Breast epithelium (tissue), 4 donors: ENCODE results near the gene SPATA6. TPM values are rescaled to one million over a fixed set of nuclear protein-coding genes. Genes with fewer than 3 reads are reported as not detected.
"Not testable (repeated sequence)": the region's sequence is repeated elsewhere in the genome, so short reads cannot be mapped to it uniquely, and the experiment has no call there.

ENCODE experiments used
- DNase-seq, 2 donors: peaks; one replicate each; pipeline ENCODE4 v3.0.0-alpha.2; 2019; ENCODE audit warnings: low spot score in 2 of 2
- H3K27ac ChIP-seq, 2 donors: fragments of 200-600 bp; sonication (generic) in 1 of 2; one replicate each; pipeline ENCODE4 v1.5.1; 2016 to 2019; ENCODE audit warnings: mild to moderate bottlenecking in 1 of 2
- H3K27me3 ChIP-seq, 2 donors: fragments of 200-600 bp; sonication (generic) in 1 of 2; one replicate each; pipeline versions ENCODE4 v1.5.1 to v1.6.0; 2017 to 2019; ENCODE audit warnings: control low read depth in 1 of 2, mild to moderate bottlenecking in 1 of 2
- H3K36me3 ChIP-seq: fragments of 200-600 bp; one replicate; pipeline ENCODE4 v1.5.1; 2019
- H3K4me1 ChIP-seq, 2 donors: fragments of 200-600 bp; sonication (generic); one replicate each; pipeline ENCODE4 v1.5.1; 2016 to 2019; ENCODE audit warnings: control low read depth in 1 of 2
- H3K4me3 ChIP-seq, 3 donors: fragments of 200-600 bp; sonication (generic); 1 replicate in 2 of 3; 2 replicates in 1 of 3; pipeline ENCODE4 v1.5.1; 2016 to 2019; ENCODE audit warnings: mild to moderate bottlenecking in 3 of 3, moderate library complexity in 2 of 3
- H3K9me3 ChIP-seq, 2 donors: fragments of 200-600 bp; sonication (generic) in 1 of 2; one replicate each; pipeline ENCODE4 v1.5.1; 2016 to 2019; ENCODE audit warnings: control low read depth in 1 of 2
- POLR2A ChIP-seq: fragments of 450-650 bp; IDR thresholded peaks from one replicate; pipeline ENCODE4 v1.6.1; 2016; ENCODE audit warnings: antibody characterized with exemption, mild to moderate bottlenecking, moderate library complexity
- POLR2AphosphoS5 ChIP-seq, 3 donors: sonication (generic); formaldehyde crosslinking; IDR thresholded peaks; one replicate each; pipeline ENCODE4 v1.6.1; 2017; ENCODE audit warnings: antibody characterized with exemption in 3 of 3
- intact Hi-C: fragments of 100-400 bp; cut with DNase I; formaldehyde crosslinking; loops from one replicate; pipeline ENCODE4 v1.15.1; 2023; ENCODE audit warnings: low total_unique reads
- total RNA-seq, 3 donors: library from RNA; depleted of rRNA; stranded (reverse); fragments of >200 nt; gene quantifications; one replicate each; pipeline ENCODE4 v1.1.0, GENCODE V29; 2016
- TF ChIP-seq, protein P1 (sequence below), 3 donors: fragments of 450-650 bp; IDR thresholded peaks; one replicate each; pipeline ENCODE4 v1.5.1; 2016 to 2017; ENCODE audit warnings: antibody characterized with exemption in 3 of 3, mild to moderate bottlenecking in 3 of 3, moderate library complexity in 3 of 3

The SPATA6 gene
- total RNA-seq, 3 donors from 2014 or later = 25.6 to 43.3 (median 34.7) TPM

DNA sequence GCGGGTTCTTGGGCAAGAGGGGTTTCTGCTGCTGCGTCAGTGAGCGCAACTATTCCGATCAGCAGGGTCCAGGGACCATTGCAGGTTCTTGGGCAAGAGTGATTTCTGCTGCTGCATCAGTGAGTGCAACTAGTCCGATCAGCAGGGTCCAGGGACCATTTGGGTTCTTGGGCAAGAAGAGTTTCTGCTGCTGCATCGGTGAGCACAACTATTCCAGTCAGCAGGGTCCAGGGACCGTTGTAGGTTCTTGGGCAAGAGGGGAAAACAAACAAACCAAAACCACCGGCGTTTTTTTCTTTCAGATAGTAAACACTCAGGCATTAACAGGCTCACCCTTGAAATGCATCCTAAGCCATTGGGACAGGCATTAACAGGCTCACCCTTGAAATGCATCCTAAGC is 32.6 kb downstream of the SPATA6 start:
- Histone ChIP-seq H3K9me3 (peaks cover 6 to 16% of the 10 kb centered on the region in 2 donors), H3K4me3 (no peak overlapping the region), H3K27me3 (no peaks in the 10 kb centered on the region), H3K27ac (no peak overlapping the region), H3K36me3 (no peaks in the 10 kb centered on the region), H3K4me1 (no peaks in the 10 kb centered on the region)
- intact Hi-C loops = no loop called here
- TF ChIP-seq POLR2A (no peak), POLR2AphosphoS5 (IDR thresholded peaks at IDR 0.05) (no peak)
- TF ChIP-seq, protein P1, sequence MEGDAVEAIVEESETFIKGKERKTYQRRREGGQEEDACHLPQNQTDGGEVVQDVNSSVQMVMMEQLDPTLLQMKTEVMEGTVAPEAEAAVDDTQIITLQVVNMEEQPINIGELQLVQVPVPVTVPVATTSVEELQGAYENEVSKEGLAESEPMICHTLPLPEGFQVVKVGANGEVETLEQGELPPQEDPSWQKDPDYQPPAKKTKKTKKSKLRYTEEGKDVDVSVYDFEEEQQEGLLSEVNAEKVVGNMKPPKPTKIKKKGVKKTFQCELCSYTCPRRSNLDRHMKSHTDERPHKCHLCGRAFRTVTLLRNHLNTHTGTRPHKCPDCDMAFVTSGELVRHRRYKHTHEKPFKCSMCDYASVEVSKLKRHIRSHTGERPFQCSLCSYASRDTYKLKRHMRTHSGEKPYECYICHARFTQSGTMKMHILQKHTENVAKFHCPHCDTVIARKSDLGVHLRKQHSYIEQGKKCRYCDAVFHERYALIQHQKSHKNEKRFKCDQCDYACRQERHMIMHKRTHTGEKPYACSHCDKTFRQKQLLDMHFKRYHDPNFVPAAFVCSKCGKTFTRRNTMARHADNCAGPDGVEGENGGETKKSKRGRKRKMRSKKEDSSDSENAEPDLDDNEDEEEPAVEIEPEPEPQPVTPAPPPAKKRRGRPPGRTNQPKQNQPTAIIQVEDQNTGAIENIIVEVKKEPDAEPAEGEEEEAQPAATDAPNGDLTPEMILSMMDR (IDR thresholded peaks at IDR 0.05) = no peak
- DNase-seq = no peak

DNA sequence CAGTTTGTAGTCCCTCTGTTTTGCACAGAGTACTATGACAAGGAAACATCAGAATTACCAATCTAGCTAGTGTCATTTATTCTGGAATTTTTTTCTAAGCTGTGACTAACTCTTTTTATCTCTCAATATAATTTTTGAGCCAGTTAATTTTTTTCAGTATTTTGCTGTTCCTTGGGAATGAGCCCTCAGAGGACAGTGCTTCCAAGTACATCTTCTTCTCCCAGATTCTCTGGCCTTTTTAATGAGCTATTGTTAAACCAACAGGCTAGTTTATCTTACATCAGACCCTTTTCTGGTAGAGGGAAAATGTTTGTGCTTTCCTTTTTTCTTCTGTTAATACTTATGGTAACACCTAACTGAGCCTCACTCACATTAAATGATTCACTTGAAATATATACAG is 34.6 kb downstream of the SPATA6 start:
- H3K27me3 ChIP-seq, H3K4me3 ChIP-seq, H3K4me1 ChIP-seq, H3K27ac ChIP-seq, H3K36me3 ChIP-seq, intact Hi-C loops, DNase-seq, H3K9me3 ChIP-seq: not testable (repeated sequence)

DNA sequence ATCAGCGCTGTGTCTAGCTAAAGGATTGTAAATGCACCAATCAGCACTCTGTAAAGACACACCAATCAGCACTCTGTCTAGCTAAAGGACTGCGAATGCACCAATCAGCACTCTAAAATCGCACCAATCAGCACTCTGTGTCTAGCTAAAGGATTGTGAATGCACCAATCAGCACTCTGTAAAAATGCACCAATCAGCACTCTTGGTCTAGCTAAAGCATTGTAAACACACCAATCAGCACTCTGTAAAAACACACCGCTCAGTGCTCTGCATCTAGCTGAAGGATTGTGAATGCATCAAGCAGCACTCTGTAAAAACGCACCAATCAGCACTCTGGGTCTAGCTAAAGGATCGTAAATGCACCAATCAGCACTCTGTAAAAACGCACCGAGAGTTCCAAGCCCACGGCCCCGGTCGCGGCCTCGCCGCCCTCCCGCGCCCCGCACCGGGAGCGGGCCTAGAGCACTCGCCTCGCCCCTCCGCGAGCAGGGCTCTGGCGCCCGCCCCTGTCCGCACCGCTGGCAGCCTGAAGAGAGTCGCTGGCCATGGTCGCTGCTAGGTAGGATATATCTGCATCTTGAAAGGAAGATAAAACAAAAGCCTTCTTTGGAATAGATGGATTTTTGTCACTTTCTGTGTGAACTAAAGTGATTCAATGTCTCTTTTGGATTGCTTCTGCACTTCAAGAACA is 36.5 kb downstream of the SPATA6 start:
- H3K27me3 ChIP-seq, H3K4me1 ChIP-seq, H3K27ac ChIP-seq, H3K36me3 ChIP-seq, intact Hi-C loops, H3K4me3 ChIP-seq, H3K9me3 ChIP-seq, DNase-seq: not testable (repeated sequence)

DNA sequence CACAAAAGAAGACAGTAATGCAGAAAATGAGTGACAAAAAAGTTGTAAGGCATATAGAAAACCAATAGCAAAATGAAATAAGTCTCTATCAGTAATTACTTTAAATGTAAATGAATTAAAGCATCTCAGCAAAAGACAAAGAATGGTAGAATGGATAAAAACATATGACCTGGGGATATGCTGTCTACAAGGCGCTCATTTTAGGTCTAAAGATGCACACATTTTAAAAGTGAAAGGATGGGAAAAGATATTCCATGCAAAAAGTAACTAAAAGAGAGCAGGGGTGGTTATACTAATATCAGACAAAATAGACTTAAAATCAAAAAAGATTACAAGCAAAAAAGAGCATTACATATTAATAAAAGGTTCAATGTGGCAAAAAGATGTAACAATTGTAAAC is 41.2 kb downstream of the SPATA6 start:
- TF ChIP-seq POLR2AphosphoS5 (IDR thresholded peaks at IDR 0.05) (no peak), POLR2A (no peak)
- TF ChIP-seq, protein P1 (IDR thresholded peaks at IDR 0.05) = no peak
- Histone ChIP-seq H3K4me3 (no peak overlapping the region), H3K27ac (no peak overlapping the region), H3K9me3 (peaks cover 6% of the 10 kb centered on the region in 2 donors), H3K36me3 (no peaks in the 10 kb centered on the region), H3K27me3 (no peaks in the 10 kb centered on the region), H3K4me1 (no peaks in the 10 kb centered on the region)
- DNase-seq = no peak
- intact Hi-C loops = no loop called here

DNA sequence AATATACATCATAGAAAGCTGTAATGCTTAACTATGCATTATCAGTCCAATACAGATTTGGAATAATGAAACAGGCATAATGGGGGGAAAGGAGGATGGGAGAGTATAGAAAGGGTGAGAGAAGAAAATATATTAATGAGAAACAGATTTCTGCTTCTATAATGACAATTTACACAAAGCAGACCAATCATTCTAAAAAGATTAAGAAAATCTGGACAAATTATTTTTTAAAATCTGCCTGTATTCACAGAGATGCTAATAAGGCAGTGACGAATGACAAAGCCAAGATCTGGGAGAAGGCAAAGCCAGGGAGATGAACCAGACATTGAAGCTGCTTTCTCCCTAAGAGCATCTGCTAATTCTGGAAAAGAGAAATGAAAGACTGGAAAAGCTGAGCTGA is 50.0 kb downstream of the SPATA6 start:
- Histone ChIP-seq H3K27me3 (no peaks in the 10 kb centered on the region), H3K9me3 (no peaks in the 10 kb centered on the region), H3K27ac (no peak overlapping the region), H3K36me3 (no peaks in the 10 kb centered on the region), H3K4me3 (no peak overlapping the region), H3K4me1 (no peaks in the 10 kb centered on the region)
- DNase-seq = no peak
- intact Hi-C loops = no loop called here
- TF ChIP-seq POLR2A = no peak
- no peak for TF ChIP-seq POLR2AphosphoS5 (IDR thresholded peaks at IDR 0.05)
- TF ChIP-seq, protein P1 (IDR thresholded peaks at IDR 0.05) = no peak

DNA sequence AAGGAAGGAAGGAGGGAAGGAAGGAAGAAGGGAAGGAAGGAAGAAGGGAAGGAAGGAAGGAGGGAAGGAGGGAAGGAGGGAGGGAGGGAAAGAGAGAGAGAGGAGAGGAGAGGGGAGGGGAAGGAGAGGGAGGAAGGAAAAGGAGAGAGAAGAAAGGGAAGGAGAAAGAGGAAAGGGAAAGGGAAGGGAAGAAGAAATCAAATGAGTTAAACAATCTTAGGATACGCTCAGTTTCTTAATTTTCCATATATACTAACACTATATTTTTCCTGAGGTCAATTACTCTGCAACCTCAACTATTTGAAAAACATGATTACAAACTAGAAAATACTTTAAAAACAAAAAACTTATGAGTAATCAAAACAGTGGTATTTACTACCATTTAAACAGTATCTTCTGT is 53.3 kb downstream of the SPATA6 start:
- Histone ChIP-seq H3K27me3 (no peaks in the 10 kb centered on the region), H3K9me3 (no peaks in the 10 kb centered on the region), H3K27ac (no peak overlapping the region), H3K4me3 (no peak overlapping the region), H3K4me1 (no peaks in the 10 kb centered on the region), H3K36me3 (no peaks in the 10 kb centered on the region)
- intact Hi-C loops = no loop called here
- TF ChIP-seq POLR2AphosphoS5 (IDR thresholded peaks at IDR 0.05) = no peak
- TF ChIP-seq POLR2A = no peak
- TF ChIP-seq, protein P1 (IDR thresholded peaks at IDR 0.05) = no peak
- DNase-seq = no peak
